HG03439 (cell line): ENCODE data around the gene SKI.
"Not testable (repeated sequence)": the region's sequence is repeated elsewhere in the genome, so short reads cannot be mapped to it uniquely, and the experiment has no call there.

Experiments
- ATAC-seq: cut with Tn5 transposase; IDR thresholded peaks from one replicate; pipeline ENCODE4 v1.9.1; 2021; ENCODE audit warnings: mild to moderate bottlenecking, moderate library complexity; ENCODE audit not compliant: unreplicated experiment

The SKI gene

DNA sequence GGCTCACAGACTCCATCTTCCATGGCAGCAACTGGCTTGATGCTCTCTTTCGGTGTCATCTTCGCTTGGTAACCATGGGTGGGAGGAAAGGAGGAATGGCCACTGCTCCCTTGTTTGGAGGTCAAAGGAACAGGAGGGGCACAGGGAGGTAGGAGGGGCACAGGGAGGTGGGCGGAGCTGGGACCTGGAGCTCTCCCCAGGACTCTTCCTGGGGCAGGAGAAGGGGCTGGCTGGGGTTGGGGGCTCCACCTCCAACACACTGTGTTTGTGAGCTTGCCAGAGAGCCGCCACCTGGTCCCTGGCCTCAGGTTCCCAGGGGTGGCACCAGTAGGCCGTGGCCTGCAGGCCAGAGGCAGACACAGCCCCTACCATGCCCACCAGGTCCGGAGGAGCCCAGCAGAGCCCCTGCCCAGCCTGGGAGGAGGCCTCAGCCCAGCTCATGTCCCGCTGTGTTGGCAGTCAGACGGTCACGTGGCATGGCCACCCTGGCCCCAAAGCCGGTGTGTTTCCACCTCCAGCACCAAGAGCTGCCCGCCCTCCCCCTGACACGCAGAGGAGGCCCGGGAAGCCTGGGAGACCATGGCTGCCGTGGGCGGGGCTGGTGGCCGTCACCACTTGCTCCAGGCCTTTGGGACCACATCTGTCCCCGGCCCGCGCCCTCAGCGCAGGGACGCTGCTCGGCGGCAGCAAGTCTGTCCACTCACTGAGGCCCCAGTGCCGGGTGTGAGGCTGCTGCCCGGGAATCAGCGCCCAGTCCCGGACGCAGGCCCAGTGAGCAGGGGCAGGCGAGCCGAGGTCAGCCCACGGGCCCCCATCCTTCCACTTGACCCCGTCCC is 89.3 kb downstream of the SKI start:
- ATAC-seq: no peak

DNA sequence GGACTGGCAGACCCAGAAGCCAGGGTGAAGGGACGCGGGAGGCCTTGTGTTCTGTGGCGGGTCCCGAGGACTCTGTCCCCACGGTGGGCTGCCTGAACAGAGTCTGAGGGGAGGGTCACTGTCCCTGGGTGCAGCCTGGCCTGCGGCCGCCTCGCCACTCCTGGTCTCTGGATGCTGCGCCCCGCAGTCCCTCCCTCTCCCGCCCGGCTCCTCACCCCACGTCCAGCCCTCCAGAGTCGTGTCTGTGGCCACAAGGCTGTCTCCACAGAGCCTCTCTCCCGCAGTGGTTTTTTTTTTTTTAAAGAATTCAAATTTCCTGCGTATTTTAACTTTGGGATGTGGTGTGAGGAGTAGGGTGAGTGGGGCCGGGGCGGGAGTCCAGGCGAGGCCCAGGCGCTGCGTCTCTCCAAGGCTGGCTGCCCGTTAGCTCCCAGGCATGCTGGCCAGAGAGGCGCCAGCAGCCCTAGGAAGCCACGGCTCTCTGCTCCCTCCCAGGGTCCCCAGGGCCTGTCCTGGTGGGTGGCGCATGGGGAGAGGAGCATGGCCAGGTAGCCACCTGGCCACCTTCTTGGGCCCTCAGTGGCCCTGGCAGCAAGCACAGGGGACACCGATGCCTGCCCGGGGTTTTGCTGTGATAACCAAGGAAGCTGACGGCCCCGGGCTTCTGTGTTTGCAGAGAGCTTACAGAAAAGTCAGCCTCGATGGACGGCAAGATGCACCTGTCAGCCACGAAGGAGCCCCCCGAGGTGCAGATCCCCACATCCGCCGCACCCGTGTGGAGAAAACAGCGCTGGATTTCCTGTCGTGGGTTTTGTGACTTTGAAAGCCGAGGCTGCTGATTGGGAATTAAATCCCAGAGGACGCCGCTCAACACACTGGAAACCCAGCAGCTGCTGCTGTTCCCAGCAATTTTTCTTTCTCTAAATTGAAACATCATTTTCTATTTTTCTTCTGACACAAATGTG is 90.5 kb downstream of the SKI start:
- ATAC-seq: no peak

DNA sequence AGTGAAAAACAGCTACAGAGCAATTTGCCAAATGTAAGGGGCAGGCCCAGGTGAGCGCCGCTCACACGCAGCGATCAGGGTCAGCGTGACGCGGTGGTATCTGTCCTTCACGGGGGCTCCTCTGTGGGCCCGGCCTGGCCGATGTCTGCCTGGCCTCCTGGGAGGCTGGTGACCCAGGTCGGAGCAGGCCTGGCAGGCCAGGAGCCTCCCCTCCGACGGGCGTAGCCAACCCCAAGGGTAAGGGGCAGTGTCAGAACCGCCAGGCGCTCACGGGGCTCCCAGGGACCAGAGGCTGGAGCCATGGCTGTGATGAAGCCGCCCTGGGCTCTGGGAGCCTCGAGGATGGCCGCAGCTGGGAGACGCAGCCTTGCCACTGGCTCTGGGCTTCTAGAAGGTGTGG is 91.2 kb downstream of the SKI start:
- ATAC-seq: no peak

DNA sequence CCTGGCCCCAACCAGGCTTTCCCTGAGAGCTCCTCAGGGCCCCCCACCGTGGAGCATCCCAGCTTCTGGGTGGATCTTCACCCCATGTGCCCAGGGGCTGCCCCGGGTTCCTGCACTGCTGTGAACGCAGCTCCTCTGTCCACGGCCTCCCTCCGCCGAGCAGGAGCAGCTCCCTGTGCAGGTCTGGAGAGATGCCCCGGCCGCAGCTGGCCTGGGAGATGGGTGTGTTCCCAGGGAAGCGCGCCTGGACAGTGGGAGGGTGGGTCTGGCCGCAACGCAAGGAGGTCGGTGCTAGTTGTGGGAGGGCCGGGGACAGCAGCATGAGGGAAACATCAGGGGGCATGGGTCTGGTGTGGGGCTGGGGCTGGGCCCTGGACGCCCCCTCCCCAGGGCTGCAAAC is 91.9 kb downstream of the SKI start:
- ATAC-seq: no peak

DNA sequence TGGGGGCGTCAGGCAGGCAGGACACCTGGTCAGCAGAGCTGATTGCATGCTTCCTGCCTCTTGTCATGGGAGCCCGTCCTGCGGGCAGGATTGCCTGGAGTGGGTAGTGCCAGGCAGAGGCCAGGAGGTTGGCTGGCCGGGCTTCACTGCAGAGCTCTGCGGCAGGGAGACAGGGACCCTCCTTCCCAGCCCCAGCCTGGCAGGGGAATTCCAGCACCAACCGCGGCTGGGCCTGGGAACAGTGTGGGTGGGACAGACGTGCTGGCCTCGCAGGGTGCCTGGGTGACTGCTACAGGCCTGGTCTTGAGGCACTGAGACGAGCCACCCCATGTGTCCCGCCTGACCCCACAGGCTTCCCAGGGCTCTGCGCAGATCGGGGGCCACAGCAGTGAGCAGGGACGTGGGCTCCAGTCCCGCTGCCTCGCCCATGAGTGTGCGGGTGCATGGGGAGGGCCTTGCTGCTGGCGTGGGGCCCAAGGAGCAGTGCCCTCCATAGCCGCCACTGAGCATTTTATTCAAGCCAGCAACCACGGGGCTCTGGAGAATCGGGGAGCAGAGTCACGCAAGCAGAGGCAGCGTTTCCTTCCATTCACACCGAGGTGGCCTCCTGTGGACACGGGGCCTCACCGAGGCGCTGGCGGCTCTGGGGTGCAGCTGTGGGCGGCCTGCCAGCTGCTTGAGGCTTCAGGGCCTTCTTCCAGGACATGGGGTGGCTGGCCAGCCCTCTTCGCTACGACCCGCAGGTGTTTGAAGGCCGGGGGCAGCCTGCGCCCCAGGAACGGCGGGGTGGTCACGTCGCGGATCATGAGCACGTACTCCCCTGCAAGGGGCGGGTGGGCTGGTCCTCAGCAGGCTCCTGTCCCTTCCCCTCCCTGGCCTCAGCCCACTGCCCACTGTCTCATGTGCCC is 92.9 kb downstream of the SKI start:
- ATAC-seq: no peak

DNA sequence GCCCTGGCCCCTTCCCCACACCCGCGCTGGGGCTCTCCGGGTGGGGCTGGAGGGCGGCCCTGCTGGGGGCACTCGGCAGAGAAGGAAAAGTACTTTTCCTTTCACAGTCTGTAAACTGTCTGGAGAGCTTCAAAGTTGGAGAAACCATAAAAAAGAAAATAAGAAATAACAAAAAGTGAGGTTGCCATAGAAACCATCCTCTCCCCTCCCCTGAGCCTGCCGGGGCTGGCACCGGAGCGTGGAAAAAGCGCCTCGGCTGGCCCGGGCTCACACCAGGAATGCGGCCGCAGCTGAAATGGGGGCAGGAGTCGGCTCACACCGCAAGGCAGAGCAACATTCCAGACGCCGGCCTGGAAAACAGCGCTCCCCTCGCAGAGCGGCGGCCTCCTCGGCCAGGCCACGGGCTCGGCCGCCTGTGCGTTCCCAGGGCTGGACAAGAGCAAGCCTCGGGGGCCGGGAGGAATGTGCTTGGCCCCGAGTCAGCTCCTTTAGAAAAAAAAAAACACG is 94.0 kb downstream of the SKI start:
- ATAC-seq: no peak

GRCh38 chr1:2322581-2323211 is 94.6 kb downstream of the SKI start:
- ATAC-seq: no peak

DNA sequence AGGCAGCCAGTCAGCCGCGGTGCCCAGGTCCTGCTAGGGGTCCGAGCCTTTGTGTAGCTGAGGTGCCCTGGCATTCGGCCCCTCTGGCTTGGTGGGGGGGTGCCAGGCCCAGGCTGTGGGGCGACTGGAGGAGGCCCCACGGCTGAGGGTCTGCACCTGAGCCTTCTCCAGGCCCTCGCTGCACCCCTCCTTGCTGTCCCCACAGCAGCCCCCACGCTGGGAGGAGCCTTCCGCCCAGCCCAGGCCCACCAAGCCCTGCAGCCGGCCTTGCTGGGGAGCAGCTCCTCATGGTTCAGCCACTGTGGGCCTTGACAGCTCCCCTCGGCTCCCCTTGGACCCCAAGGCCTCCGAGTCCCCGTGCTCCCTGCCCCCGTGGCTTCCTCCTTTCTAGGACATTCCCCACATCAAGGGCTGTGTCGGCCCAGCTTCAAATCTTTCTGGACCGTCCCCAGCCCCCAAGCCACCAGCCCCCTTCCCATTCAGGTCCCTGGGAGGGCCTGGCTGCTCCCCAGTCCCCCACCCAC is 95.4 kb downstream of the SKI start:
- ATAC-seq: no peak

- ATAC-seq: no peak
Measured at GRCh38 chr1:2324553-2325366, 96.6 kb downstream of the SKI start.

- ATAC-seq: no peak
Measured at GRCh38 chr1:2326524-2326923, 98.4 kb downstream of the SKI start.

DNA sequence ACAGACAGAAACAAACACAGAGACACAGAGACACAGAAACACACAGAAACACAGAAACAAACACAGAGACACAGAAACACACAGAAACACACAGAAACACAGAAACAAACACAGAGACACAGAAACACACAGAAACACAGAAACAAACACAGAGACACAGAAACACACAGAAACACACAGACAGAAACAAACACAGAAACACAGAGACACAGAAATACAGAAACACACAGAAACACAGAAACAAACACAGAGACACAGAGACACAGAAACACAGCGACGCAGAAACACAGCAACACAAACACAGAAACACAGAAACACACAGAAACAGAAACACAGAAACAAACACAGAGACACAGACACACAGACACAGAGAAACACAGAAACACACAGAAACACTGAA is 99.0 kb downstream of the SKI start:
- ATAC-seq: not testable (repeated sequence)

GRCh38 chr1:2327841-2328240 is 99.7 kb downstream of the SKI start:
- ATAC-seq: no peak

DNA sequence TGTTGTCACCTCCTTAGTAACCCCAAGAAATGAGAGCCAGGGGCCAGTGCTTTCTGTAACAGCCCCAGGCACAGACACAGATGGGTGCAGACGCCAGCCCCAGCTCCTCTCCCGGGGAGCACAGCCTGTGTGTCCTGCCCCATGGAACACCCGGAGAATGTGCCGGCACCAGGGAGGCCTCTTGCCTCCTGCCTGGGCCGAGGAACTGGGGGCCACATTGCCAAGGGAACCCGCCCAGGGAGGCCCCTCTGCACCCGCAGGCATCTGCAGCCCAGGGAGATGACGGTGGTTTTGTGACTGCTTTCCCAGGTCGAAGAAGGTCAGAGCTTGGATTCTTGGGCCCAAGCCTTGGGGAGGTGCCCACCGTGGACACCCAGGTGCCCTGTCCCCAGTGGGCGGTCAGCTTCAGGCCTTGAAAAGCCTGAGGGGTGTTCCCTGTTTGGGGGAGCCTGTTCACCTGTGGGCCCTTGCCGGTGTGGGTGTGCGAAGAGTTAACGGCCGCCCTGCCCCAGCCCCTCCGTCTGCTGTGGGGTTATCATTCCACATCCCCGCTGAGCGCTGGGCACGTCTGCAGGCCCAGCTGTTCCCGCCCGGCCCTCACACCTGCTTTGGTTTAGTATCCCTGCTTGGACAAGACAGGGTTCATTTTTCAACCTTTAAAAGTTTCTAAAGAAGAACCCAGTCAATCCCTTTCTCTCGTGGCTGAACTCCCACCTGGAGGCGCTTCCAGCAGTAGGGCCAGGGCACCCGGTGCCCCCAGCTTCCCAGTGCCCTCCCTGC is 100.7 kb downstream of the SKI start:
- no peak for ATAC-seq

DNA sequence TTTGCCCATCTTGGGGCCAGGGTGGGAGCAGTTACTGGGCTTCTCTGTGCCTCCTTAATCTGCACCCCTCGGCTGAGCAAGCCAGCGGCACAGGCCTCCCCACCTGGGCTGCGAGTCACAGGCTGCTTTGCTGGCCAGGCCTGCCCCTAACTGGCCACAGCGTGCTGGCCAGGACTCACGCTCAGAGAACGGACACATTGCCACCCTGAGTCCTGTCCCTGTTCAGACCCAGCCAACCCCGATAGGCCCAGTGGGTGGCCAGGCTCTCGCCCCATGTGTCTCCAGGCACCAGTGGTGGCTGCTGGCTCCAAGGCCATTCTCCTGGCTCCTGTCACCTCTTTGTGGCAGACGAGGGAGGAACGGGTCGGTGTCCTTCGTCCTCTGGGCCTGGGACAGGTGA is 101.9 kb downstream of the SKI start:
- ATAC-seq: no peak

DNA sequence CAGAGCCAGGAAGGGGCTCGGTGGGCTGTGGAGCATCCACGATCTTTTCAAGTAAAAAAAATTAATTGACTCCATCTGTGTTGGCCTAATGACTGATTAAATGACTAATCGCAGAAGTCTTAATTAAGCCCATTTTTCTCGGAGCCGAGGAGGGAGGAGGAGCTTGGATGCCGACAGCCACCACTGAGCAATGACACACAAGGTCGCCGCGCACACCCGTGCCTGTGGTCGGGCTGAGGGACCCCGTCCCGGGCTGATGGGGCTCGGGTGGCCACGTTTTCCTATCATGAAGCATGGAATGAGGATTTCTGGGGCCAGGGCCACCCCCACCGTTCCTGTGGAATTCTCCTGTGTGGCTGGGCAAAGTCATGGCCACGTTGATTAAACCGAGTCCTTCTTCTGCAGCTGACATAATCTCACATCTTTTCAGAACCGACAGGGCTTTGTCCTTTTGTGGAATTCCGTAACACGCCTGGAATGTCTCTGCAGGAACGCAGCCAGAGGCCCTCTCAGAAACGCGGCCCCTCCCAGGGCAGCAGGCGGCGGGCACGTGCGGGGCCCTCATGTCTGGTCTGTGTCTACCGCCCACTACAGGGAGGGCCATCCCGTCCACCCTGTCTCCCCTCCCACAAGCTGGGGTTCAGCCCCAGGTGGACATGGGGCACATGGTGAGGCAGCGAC is 102.5 kb downstream of the SKI start:
- no peak for ATAC-seq

DNA sequence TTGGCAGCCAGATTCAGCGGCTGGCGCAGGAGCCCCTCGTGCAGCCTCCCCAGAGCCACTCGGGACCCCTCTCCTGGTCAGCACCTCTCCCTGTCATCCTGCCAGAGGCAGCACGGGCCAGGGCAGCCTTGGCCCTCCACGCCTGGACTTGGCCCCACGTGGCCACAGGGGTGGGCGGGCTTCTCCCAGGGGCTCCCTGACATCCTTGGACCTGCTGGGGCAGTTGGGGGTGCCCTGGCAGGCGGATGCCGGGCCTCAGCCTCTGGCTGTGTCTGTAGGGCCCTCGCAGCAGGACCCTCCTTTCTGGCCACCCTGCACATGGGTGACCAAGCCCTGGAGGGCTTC is 103.1 kb downstream of the SKI start:
- ATAC-seq: no peak

GRCh38 chr1:2331580-2331979 is 103.5 kb downstream of the SKI start:
- not testable (repeated sequence) for ATAC-seq

DNA sequence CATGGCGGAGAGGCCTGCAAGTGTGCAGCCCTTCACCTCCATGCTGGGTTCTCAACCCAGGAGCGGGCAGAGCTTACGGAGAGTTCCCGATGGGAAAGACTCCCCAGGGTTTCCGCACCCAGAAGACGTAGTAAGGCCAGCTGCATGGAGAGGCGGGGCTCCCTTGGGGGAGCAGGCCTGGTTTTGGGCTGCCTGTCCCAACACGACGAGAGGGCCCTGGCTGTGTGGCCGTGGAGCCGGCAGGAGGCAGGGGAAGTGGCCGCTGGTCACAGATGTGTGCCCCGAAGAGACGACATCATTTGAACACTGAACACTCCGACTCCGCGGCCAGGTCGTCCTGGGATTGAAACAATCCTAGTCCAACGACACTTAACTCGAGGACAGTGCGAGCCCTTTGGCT is 106.2 kb downstream of the SKI start:
- no peak for ATAC-seq
